Smooth muscle cell (in vitro differentiated cells): Measurements from ENCODE around the gene CTDSP2. TPM values are rescaled to one million over a fixed set of nuclear protein-coding genes. Genes with fewer than 3 reads are reported as not detected.
"Not testable (repeated sequence)": the region's sequence is repeated elsewhere in the genome, so short reads cannot be mapped to it uniquely, and the experiment has no call there.

ENCODE experiments used
- DNase-seq: peaks from one replicate; lab custom pipeline; 2025; ENCODE audit not compliant: unreplicated experiment; lab: John Stamatoyannopoulos, UW
- H2AFZ ChIP-seq: fragments of 200-600 bp; sonication (generic); 2 replicates; pipeline ENCODE4 v1.6.0; 2016; ENCODE audit warnings: antibody characterized with exemption, low read depth, mild to moderate bottlenecking
- H3F3A ChIP-seq: fragments of 200-600 bp; sonication (generic); 2 replicates; pipeline ENCODE4 v1.6.0; 2017; ENCODE audit warnings: antibody characterized with exemption, low read depth
- H3K27ac ChIP-seq: fragments of 200-600 bp; sonication (generic); 2 replicates; pipeline ENCODE4 v1.5.1; 2016; ENCODE audit warnings: low read depth, mild to moderate bottlenecking
- H3K27me3 ChIP-seq: fragments of 200-600 bp; sonication (generic); 2 replicates; pipeline ENCODE4 v1.6.1; 2016; ENCODE audit warnings: low read depth, mild to moderate bottlenecking
- H3K36me3 ChIP-seq: fragments of 200-600 bp; sonication (generic); 2 replicates; pipeline ENCODE4 v1.5.1; 2016; ENCODE audit warnings: low read depth
- H3K4me1 ChIP-seq: fragments of 200-600 bp; sonication (generic); 2 replicates; pipeline ENCODE4 v1.5.1; 2016; ENCODE audit warnings: low read depth
- H3K4me2 ChIP-seq: fragments of 200-600 bp; sonication (generic); 2 replicates; pipeline ENCODE4 v1.6.0; 2016; ENCODE audit warnings: mild to moderate bottlenecking
- H3K4me3 ChIP-seq: fragments of 200-600 bp; sonication (generic); 2 replicates; pipeline ENCODE4 v1.5.1; 2016; ENCODE audit warnings: mild to moderate bottlenecking
- H3K79me2 ChIP-seq: fragments of 200-600 bp; sonication (generic); 2 replicates; pipeline ENCODE4 v1.6.0; 2016; ENCODE audit warnings: low read depth, mild to moderate bottlenecking
- H3K9ac ChIP-seq: fragments of 200-600 bp; sonication (generic); 2 replicates; pipeline ENCODE4 v1.6.0; 2016; ENCODE audit warnings: low read depth
- H3K9me3 ChIP-seq: fragments of 200-600 bp; sonication (generic); replicated peaks from 2 replicates; pipeline ENCODE4 v1.5.1; 2016; ENCODE audit warnings: low read depth
- H4K20me1 ChIP-seq: fragments of 200-600 bp; sonication (generic); 2 replicates; pipeline ENCODE4 v1.6.0; 2016; ENCODE audit warnings: low read depth
- WGBS: methylation state at CpG from one replicate; pipeline ENCODE4 v1.1.7; 2016; ENCODE audit warnings: low lambda C conversion rate; 5-methylcytosine and 5-hydroxymethylcytosine counted together
- polyA plus RNA-seq: library from polyadenylated mRNA; unstranded; fragments of >200 nt; fragmentation: Nextera tagmentation; extraction: Ambion mirVana; gene quantifications from 2 replicates; pipeline ENCODE4 v1.2.1, GENCODE V29; 2016
- total RNA-seq: library from RNA; depleted of rRNA; stranded (reverse); fragments of >200 nt; gene quantifications from 2 replicates; pipeline ENCODE4 v1.2.3, GENCODE V29; 2014
- TF ChIP-seq, protein P1 (sequence below): fragments of 200-600 bp; sonication (generic); IDR thresholded peaks from 2 replicates; pipeline ENCODE4 v1.5.1; 2017; ENCODE audit warnings: borderline replicate concordance, mild to moderate bottlenecking, antibody characterized with exemption; ENCODE audit not compliant: insufficient read depth, poor library complexity, severe bottlenecking

CTDSP2 gene
- total and polyA plus RNA-seq, 2 experiments from 2014 or later = 62.0 to 77.4 TPM

DNA sequence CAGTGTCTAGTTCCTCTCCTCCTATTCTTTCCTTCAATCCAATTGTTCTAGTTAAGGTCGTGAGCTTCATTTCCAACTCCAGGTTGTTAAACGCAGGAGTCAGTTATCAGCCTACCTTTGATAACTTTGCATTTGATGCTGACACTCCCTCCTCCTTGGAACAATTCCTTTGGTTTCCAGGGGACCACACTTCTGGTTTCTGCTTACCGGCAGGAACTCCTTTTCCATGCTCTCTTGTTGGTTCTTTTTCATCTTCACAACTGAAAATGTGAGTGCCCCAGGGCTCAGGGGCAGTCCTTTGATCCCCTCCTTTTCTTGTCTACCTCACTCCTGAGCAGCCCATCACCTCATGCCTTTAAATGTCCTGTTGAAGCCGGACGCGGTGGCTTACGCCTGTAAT lies 69.2 kb downstream of the CTDSP2 start:
- Histone ChIP-seq H3K4me2 (no peak overlapping the region), H4K20me1 (no peaks in the 10 kb centered on the region), H3K36me3 (no peaks in the 10 kb centered on the region), H3K4me1 (no peaks in the 10 kb centered on the region), H2AFZ (no peak overlapping the region), H3F3A (no peaks in the 10 kb centered on the region), H3K4me3 (no peak overlapping the region), H3K27ac (no peak overlapping the region), H3K79me2 (no peaks in the 10 kb centered on the region), H3K9me3 (no peaks in the 10 kb centered on the region), H3K27me3 (no peaks in the 10 kb centered on the region), H3K9ac (no peak overlapping the region)
- TF ChIP-seq, protein P1, sequence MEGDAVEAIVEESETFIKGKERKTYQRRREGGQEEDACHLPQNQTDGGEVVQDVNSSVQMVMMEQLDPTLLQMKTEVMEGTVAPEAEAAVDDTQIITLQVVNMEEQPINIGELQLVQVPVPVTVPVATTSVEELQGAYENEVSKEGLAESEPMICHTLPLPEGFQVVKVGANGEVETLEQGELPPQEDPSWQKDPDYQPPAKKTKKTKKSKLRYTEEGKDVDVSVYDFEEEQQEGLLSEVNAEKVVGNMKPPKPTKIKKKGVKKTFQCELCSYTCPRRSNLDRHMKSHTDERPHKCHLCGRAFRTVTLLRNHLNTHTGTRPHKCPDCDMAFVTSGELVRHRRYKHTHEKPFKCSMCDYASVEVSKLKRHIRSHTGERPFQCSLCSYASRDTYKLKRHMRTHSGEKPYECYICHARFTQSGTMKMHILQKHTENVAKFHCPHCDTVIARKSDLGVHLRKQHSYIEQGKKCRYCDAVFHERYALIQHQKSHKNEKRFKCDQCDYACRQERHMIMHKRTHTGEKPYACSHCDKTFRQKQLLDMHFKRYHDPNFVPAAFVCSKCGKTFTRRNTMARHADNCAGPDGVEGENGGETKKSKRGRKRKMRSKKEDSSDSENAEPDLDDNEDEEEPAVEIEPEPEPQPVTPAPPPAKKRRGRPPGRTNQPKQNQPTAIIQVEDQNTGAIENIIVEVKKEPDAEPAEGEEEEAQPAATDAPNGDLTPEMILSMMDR = no peak
- DNase-seq = no peak
- WGBS = 95% methylated on average over 7 of the region's 7 CpGs

DNA sequence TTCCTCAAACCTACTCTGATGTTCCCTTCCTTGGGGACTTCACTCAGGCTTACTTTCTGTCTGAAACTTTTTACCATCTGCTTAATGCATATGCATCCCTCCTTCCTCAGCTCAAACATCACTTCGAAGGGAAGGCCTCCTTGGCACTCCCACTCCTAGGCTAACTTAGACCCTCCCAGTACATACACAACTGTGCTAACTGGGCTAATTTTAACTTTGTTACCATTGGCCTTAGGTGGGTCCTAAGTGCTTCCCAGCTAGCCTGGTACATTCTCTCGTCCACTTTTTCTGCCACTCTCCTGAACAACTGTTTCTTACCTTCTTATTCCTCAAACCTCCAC lies 70.3 kb downstream of the CTDSP2 start:
- TF ChIP-seq, protein P1 = no peak
- 93% methylated on average over 2 of the region's 2 CpGs for WGBS
- H2AFZ ChIP-seq = no peak overlapping the region
- H3K4me3 ChIP-seq = no peak overlapping the region
- H3K27me3 ChIP-seq = no peaks in the 10 kb centered on the region
- no peak overlapping the region for H3K9ac ChIP-seq
- H3K36me3 ChIP-seq = no peaks in the 10 kb centered on the region
- H3F3A ChIP-seq = no peaks in the 10 kb centered on the region
- H3K9me3 ChIP-seq = no peaks in the 10 kb centered on the region
- no peak for DNase-seq
- H3K4me1 ChIP-seq = no peaks in the 10 kb centered on the region
- no peak overlapping the region for H3K4me2 ChIP-seq
- H3K79me2 ChIP-seq = no peaks in the 10 kb centered on the region
- H4K20me1 ChIP-seq = no peaks in the 10 kb centered on the region
- no peak overlapping the region for H3K27ac ChIP-seq

DNA sequence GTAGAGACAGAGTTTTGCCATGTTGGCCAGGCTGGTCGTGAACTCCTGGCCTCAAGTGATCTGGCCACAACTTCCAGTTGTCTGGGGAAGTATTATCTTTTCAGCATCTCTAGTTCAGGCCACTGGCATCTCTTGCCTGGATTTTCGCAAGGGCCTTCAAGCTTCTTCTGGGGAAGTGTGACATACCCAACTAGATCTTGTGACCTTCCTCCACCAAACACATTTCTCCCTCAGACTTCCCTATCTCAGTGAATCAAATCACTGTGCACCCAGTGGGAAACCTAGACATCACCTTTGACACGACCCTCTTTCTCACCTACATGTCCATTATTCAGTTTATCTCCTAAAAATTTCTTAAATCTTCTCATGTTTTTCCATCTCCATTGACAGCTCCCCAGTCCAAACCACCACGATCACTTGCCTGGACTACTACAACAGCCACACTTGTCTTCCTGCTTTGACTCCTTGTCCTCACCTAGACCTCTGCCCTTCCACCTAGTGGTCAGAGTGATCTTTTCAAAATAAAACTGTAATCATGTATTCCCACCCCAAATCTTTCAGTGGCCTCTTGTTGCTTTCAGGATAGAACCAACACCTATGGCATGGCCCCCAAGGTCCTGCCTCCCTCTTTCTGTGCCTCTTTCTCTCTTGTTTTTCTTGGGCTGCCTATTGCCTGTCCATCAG lies 70.8 kb downstream of the CTDSP2 start:
- Histone ChIP-seq H3K27me3 (no peaks in the 10 kb centered on the region), H3K27ac (no peak overlapping the region), H3K9me3 (no peaks in the 10 kb centered on the region), H3K9ac (no peak overlapping the region), H2AFZ (no peak overlapping the region), H3K79me2 (no peaks in the 10 kb centered on the region), H3K4me2 (no peak overlapping the region), H3F3A (no peaks in the 10 kb centered on the region), H3K4me3 (no peak overlapping the region), H3K4me1 (no peaks in the 10 kb centered on the region), H3K36me3 (no peaks in the 10 kb centered on the region), H4K20me1 (no peaks in the 10 kb centered on the region)
- TF ChIP-seq, protein P1 = no peak
- WGBS = 87% methylated on average over 4 of the region's 4 CpGs
- DNase-seq = no peak

DNA sequence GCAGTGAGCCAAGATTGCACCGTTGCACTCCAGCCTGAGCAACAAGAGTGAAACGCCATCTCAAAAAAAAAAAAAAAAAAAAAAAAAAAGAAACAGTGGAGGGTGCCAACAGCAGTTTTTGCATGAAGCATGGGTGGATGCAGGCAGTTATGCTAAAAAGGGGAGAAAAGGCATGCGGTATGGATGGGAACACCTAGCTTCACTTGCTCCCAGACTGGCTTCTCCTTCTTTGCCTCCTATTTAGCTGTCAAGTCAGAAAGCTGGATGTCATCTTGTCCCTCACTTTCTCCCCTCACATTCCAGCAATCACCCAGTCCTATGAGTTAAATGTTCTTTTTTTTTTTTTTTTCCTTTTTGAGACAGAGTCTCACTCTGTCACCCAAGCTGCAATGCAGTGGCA lies 71.5 kb downstream of the CTDSP2 start:
- no peaks in the 10 kb centered on the region for H3F3A ChIP-seq
- H3K36me3 ChIP-seq = no peaks in the 10 kb centered on the region
- no peak overlapping the region for H3K9ac ChIP-seq
- H3K4me1 ChIP-seq = no peaks in the 10 kb centered on the region
- H3K79me2 ChIP-seq = no peaks in the 10 kb centered on the region
- no peak for DNase-seq
- H3K4me2 ChIP-seq = no peak overlapping the region
- H3K4me3 ChIP-seq = no peak overlapping the region
- H4K20me1 ChIP-seq = no peaks in the 10 kb centered on the region
- no peaks in the 10 kb centered on the region for H3K9me3 ChIP-seq
- TF ChIP-seq, protein P1 = no peak
- H3K27me3 ChIP-seq = no peaks in the 10 kb centered on the region
- no peak overlapping the region for H2AFZ ChIP-seq
- WGBS = 100% methylated on average over 2 of the region's 3 CpGs
- no peak overlapping the region for H3K27ac ChIP-seq

DNA sequence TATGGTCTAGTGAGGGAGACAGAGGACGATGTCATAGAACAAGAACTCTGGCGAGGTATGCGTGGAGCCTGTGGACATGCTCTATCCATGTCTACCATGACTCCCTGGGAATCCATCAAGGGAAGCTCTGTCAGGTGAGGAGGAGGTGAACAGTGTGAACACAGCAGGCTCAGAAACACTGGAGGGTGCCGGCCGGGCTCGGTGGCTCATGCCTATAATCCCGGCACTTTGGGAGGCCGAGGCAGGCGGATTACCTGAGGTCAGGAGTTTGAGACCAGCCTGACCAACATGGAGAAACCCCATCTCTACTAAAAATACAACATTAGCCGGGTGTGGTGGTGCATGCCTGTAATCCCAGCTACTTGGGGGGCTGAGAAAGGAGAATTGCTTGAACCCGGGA lies 71.9 kb downstream of the CTDSP2 start:
- H3K4me2 ChIP-seq, H3K9me3 ChIP-seq, H3K4me1 ChIP-seq, H3F3A ChIP-seq, H3K79me2 ChIP-seq, H3K27me3 ChIP-seq, H2AFZ ChIP-seq, H3K4me3 ChIP-seq, DNase-seq, H3K9ac ChIP-seq, H4K20me1 ChIP-seq, H3K27ac ChIP-seq, H3K36me3 ChIP-seq: not testable (repeated sequence)
- WGBS = 97% methylated on average over 11 of the region's 11 CpGs
